K562 (cell line): ENCODE results near the gene SARS2. TPM values are rescaled to one million over a fixed set of nuclear protein-coding genes. Genes with fewer than 3 reads are reported as not detected.

Source experiments
- SOX6 ChIP-seq: fragments of 450-650 bp; IDR thresholded peaks from 2 replicates; pipeline ENCODE4 v1.6.1; 2014; ENCODE audit warnings: mild to moderate bottlenecking
- ZBTB7A ChIP-seq: IDR thresholded peaks from 2 replicates; pipeline ENCODE4 v1.6.1; 2011; ENCODE audit warnings: low read depth, mild to moderate bottlenecking, low read length, moderate library complexity, borderline replicate concordance; ENCODE audit not compliant: control insufficient read depth
- polyA plus RNA-seq, 8 experiments: library from polyadenylated mRNA; depleted of rRNA in 4 of 8; stranded (reverse) in 5 of 8; unstranded in 3 of 8; fragments of >200 nt; fragmentation: Nextera tagmentation in 2 of 8; fragmentation: Illumina TruSeq in 1 of 8; extraction: Ambion mirVana in 2 of 8; extraction: Trizol in 1 of 8; gene quantifications; 2 replicates each; pipeline versions ENCODE4 v1.2.1 to v1.2.3, GENCODE V29; 2011 to 2014; ENCODE audit warnings: inconsistent platforms in 1 of 8, missing spikeins in 1 of 8
- total RNA-seq, 7 experiments: library from RNA; depleted of rRNA in 6 of 7; stranded (reverse); fragments of >200 nt in 6 of 7; fragmentation: Illumina TruSeq in 2 of 7; extraction: Trizol in 2 of 7; gene quantifications; 2 replicates each; pipeline versions ENCODE4 v1.2.1 to v1.2.3, GENCODE V29; 2011 to 2021; ENCODE audit warnings: low replicate concordance in 1 of 7
- TF ChIP-seq, protein P1 (sequence below), 2 experiments: fragments of 450-650 bp in 1 of 2; sonication (generic) in 1 of 2; formaldehyde crosslinking in 1 of 2; IDR thresholded peaks; 2 replicates each; pipeline versions ENCODE4 v1.7.1 to v1.9.0; 2016 to 2022; ENCODE audit warnings: inconsistent platforms in 1 of 2, mild to moderate bottlenecking in 1 of 2, missing genetic modification reagents in 1 of 2
- TF ChIP-seq, protein P2 (sequence below), 2 experiments: fragments of 450-650 bp; conservative IDR thresholded peaks; 2 replicates each; pipeline ENCODE4 v1.6.1; 2017; ENCODE audit warnings: mild to moderate bottlenecking in 2 of 2, moderate library complexity in 2 of 2
- TF ChIP-seq, protein P3 (sequence below): sonication (generic); formaldehyde crosslinking; IDR thresholded peaks from 2 replicates; pipeline ENCODE4 v1.8.0; 2022; ENCODE audit warnings: mild to moderate bottlenecking, missing genetic modification reagents

Gene SARS2
- total and polyA plus RNA-seq, 9 of the 15 experiments (the other 6 are each of a cell fraction or from before 2014, with no cell fraction given), result 3.1 to 59.1 (median 31.7) TPM

DNA sequence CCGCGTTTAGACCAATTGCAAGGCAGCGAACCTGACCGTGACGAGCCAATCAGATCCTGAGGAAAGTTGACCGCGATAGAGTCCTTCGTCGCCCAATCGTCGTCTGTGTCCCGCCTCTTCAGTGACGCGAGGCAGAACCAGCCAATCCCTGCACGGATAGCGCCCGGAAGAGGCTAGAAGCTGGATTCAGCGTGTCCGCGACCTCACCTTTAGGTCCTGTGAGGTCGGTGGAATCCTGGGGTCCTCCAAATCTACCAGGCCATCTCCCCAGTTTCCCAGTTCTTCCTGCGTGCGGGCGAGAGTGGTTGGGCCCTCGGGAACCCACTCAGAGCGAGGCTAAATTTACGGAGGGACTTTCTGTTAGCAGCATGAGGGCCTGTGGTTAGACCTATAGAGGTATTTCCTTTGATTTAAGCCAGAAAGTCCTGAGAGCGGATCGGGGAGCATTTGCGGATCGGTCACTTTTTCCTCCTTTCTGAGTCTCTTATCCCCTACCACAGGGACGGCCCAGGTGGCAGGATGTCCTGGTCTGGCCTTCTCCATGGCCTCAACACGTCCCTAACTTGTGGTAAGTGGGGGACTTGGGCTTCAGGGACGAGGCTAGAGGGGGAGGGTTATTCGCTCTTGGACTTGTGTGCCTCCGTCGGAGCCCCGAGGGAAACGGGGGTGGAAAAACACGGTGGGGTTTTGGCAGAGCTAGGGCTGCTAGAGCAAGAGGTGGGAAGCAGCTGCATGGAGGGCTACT is 385 bp upstream of the SARS2 start, which contains the start of gene MRPS12 (continued):
- TF ChIP-seq, protein P1, sequence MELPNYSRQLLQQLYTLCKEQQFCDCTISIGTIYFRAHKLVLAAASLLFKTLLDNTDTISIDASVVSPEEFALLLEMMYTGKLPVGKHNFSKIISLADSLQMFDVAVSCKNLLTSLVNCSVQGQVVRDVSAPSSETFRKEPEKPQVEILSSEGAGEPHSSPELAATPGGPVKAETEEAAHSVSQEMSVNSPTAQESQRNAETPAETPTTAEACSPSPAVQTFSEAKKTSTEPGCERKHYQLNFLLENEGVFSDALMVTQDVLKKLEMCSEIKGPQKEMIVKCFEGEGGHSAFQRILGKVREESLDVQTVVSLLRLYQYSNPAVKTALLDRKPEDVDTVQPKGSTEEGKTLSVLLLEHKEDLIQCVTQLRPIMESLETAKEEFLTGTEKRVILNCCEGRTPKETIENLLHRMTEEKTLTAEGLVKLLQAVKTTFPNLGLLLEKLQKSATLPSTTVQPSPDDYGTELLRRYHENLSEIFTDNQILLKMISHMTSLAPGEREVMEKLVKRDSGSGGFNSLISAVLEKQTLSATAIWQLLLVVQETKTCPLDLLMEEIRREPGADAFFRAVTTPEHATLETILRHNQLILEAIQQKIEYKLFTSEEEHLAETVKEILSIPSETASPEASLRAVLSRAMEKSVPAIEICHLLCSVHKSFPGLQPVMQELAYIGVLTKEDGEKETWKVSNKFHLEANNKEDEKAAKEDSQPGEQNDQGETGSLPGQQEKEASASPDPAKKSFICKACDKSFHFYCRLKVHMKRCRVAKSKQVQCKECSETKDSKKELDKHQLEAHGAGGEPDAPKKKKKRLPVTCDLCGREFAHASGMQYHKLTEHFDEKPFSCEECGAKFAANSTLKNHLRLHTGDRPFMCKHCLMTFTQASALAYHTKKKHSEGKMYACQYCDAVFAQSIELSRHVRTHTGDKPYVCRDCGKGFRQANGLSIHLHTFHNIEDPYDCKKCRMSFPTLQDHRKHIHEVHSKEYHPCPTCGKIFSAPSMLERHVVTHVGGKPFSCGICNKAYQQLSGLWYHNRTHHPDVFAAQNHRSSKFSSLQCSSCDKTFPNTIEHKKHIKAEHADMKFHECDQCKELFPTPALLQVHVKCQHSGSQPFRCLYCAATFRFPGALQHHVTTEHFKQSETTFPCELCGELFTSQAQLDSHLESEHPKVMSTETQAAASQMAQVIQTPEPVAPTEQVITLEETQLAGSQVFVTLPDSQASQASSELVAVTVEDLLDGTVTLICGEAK (IDR thresholded peaks at IDR 0.05), result peak; percentile 71; the same call in 1 of the 2 replicates
- TF ChIP-seq, protein P1 (CRISPR knock-in tag; IDR thresholded peaks at IDR 0.05), result no peak
- TF ChIP-seq ZBTB7A (peak; percentile 35; the same call in 1 of the 2 replicates), SOX6 (no peak)
- TF ChIP-seq, protein P2, sequence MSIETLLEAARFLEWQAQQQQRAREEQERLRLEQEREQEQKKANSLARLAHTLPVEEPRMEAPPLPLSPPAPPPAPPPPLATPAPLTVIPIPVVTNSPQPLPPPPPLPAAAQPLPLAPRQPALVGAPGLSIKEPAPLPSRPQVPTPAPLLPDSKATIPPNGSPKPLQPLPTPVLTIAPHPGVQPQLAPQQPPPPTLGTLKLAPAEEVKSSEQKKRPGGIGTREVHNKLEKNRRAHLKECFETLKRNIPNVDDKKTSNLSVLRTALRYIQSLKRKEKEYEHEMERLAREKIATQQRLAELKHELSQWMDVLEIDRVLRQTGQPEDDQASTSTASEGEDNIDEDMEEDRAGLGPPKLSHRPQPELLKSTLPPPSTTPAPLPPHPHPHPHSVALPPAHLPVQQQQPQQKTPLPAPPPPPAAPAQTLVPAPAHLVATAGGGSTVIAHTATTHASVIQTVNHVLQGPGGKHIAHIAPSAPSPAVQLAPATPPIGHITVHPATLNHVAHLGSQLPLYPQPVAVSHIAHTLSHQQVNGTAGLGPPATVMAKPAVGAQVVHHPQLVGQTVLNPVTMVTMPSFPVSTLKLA (conservative IDR thresholded peaks at IDR 0.05), result peak; percentile 3 to 65; a peak in 2 of 4 replicates
- TF ChIP-seq, protein P3, sequence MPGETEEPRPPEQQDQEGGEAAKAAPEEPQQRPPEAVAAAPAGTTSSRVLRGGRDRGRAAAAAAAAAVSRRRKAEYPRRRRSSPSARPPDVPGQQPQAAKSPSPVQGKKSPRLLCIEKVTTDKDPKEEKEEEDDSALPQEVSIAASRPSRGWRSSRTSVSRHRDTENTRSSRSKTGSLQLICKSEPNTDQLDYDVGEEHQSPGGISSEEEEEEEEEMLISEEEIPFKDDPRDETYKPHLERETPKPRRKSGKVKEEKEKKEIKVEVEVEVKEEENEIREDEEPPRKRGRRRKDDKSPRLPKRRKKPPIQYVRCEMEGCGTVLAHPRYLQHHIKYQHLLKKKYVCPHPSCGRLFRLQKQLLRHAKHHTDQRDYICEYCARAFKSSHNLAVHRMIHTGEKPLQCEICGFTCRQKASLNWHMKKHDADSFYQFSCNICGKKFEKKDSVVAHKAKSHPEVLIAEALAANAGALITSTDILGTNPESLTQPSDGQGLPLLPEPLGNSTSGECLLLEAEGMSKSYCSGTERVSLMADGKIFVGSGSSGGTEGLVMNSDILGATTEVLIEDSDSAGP (CRISPR knock-in tag), result no peak
